H1 (cell line): Measurements from ENCODE around the gene NXPH3. TPM values are rescaled to one million over a fixed set of nuclear protein-coding genes. Genes with fewer than 3 reads are reported as not detected.

Source experiments
- CTCF ChIA-PET: fragments of 300-600 bp; sonication (Branson Sonifier 250); formaldehyde crosslinking; loops from one replicate; lab custom pipeline; 2021; ENCODE audit not compliant: partially characterized antibody; lab: Charles Lee
- POLR2A ChIA-PET: fragments of 300-600 bp; sonication (Branson Sonifier 250); formaldehyde crosslinking; loops from one replicate; lab custom pipeline; 2021; ENCODE audit warnings: inconsistent platforms; ENCODE audit not compliant: partially characterized antibody; lab: Charles Lee
- DNase-seq, 2 experiments: peaks; one replicate each; pipeline versions ENCODE4 v3.0.0 to v3.0.0-alpha.2; 2010 to 2022; ENCODE audit warnings: low spot score in 2 of 2, low read depth in 1 of 2, mixed read lengths in 1 of 2
- FAIRE-seq: peaks from 2 replicates; lab custom pipeline; 2011; peaks lifted over from hg19 to GRCh38; lab: Jason Lieb, UNC
- H2AFZ ChIP-seq: 2 replicates; pipeline ENCODE4 v1.8.1; 2012; ENCODE audit warnings: low read length, inconsistent platforms
- H2AK5ac ChIP-seq: 2 replicates; pipeline ENCODE4 v1.6.1; 2013; ENCODE audit warnings: low read depth, low read length
- H2BK120ac ChIP-seq: replicated peaks from 2 replicates; pipeline ENCODE3; 2013; ENCODE audit warnings: low read depth, low read length, inconsistent platforms
- H2BK12ac ChIP-seq: 2 replicates; pipeline ENCODE4 v1.6.1; 2013; ENCODE audit warnings: low read depth, low read length
- H2BK15ac ChIP-seq: 2 replicates; pipeline ENCODE4 v1.6.1; 2013; ENCODE audit warnings: low read length
- H2BK20ac ChIP-seq: 2 replicates; pipeline ENCODE4 v1.6.1; 2013; ENCODE audit warnings: low read length
- H2BK5ac ChIP-seq: 2 replicates; pipeline ENCODE4 v1.6.1; 2013; ENCODE audit warnings: low read depth, low read length
- H3K14ac ChIP-seq: 2 replicates; pipeline ENCODE4 v1.6.1; 2013; ENCODE audit warnings: inconsistent platforms; ENCODE audit not compliant: insufficient read length
- H3K18ac ChIP-seq: 2 replicates; pipeline ENCODE4 v1.6.1; 2013; ENCODE audit warnings: low read length; ENCODE audit errors: extremely low read depth
- H3K23ac ChIP-seq: 2 replicates; pipeline ENCODE4 v1.6.1; 2013; ENCODE audit warnings: inconsistent platforms; ENCODE audit not compliant: insufficient read length
- H3K23me2 ChIP-seq: 2 replicates; pipeline ENCODE4 v1.6.1; 2013; ENCODE audit warnings: low read depth, low read length
- H3K27ac ChIP-seq: 2 replicates; pipeline ENCODE4 v1.6.1; 2011; ENCODE audit warnings: low read depth, low read length, inconsistent platforms
- H3K27me3 ChIP-seq, 4 experiments: replicated peaks in 1 of 4; 1 replicate in 1 of 4; 2 replicates in 3 of 4; pipeline versions ENCODE4 v1.6.1 to v1.8.1; 2011 to 2013; ENCODE audit warnings: low read length in 3 of 4, mild to moderate bottlenecking in 3 of 4, inconsistent platforms in 2 of 4, mixed read lengths in 2 of 4, moderate library complexity in 1 of 4; ENCODE audit not compliant: control insufficient read depth in 3 of 4, insufficient read depth in 3 of 4; ENCODE audit errors: extremely low read depth in 1 of 4
- H3K36me3 ChIP-seq, 4 experiments: 2 replicates each; pipeline versions ENCODE4 v1.6.1 to v1.8.1; 2011 to 2013; ENCODE audit warnings: mild to moderate bottlenecking in 4 of 4, low read length in 3 of 4, moderate library complexity in 2 of 4, control low read depth in 1 of 4, inconsistent platforms in 1 of 4; ENCODE audit not compliant: insufficient read depth in 4 of 4, control insufficient read depth in 2 of 4
- H3K4ac ChIP-seq: replicated peaks from 2 replicates; pipeline ENCODE3; 2013; ENCODE audit warnings: low read length, low read depth, mixed read lengths, inconsistent platforms; ENCODE audit not compliant: insufficient read length
- H3K4me1 ChIP-seq, 4 experiments: replicated peaks in 1 of 4; 1 replicate in 1 of 4; 2 replicates in 3 of 4; pipeline versions ENCODE4 v1.6.1 to v1.8.1; 2011 to 2013; ENCODE audit warnings: low read length in 3 of 4, inconsistent platforms in 2 of 4, mixed read lengths in 1 of 4; ENCODE audit not compliant: insufficient read depth in 4 of 4, control insufficient read depth in 3 of 4
- H3K4me2 ChIP-seq, 2 experiments: 2 replicates each; pipeline versions ENCODE4 v1.6.1 to v1.8.1; 2011 to 2013; ENCODE audit warnings: low read depth in 2 of 2, low read length in 2 of 2, control low read depth in 1 of 2, inconsistent platforms in 1 of 2, mild to moderate bottlenecking in 1 of 2; ENCODE audit not compliant: insufficient read depth in 1 of 2
- H3K4me3 ChIP-seq, 4 experiments: fragments of 200-600, 300-600 bp in 1 of 4; sonication (generic), shearing (Covaris generic), sonication (Bioruptor Twin) in 1 of 4; 2 replicates each; pipeline versions ENCODE4 v1.5.1 to v1.8.1; 2011 to 2016; ENCODE audit warnings: low read length in 4 of 4, low read depth in 3 of 4, control low read depth in 2 of 4, inconsistent platforms in 2 of 4, mild to moderate bottlenecking in 2 of 4, mixed read lengths in 1 of 4, moderate library complexity in 1 of 4; ENCODE audit not compliant: insufficient read depth in 2 of 4; ENCODE audit errors: extremely low read depth in 1 of 4
- H3K56ac ChIP-seq: replicated peaks from 2 replicates; pipeline ENCODE3; 2013; ENCODE audit warnings: low read depth, mild to moderate bottlenecking, mixed read lengths, low read length, inconsistent platforms; ENCODE audit not compliant: insufficient read length
- H3K79me1 ChIP-seq: 2 replicates; pipeline ENCODE4 v1.6.1; 2013; ENCODE audit warnings: low read depth, low read length, control low read depth
- H3K79me2 ChIP-seq, 2 experiments: 2 replicates each; pipeline versions ENCODE4 v1.6.1 to v1.8.1; 2012 to 2013; ENCODE audit warnings: low read length in 2 of 2, mild to moderate bottlenecking in 2 of 2, inconsistent platforms in 1 of 2; ENCODE audit not compliant: insufficient read depth in 2 of 2, control insufficient read depth in 1 of 2
- H3K9ac ChIP-seq, 4 experiments: replicated peaks in 1 of 4; 1 replicate in 1 of 4; 2 replicates in 3 of 4; pipeline versions ENCODE4 v1.6.1 to v1.8.1; 2011 to 2013; ENCODE audit warnings: low read depth in 3 of 4, low read length in 3 of 4, control low read depth in 2 of 4, mild to moderate bottlenecking in 2 of 4, moderate library complexity in 2 of 4, inconsistent platforms in 1 of 4; ENCODE audit errors: extremely low read depth in 1 of 4
- H3K9me3 ChIP-seq, 2 experiments: 2 replicates each; pipeline versions ENCODE4 v1.6.1 to v1.8.1; 2012 to 2013; ENCODE audit warnings: mild to moderate bottlenecking in 2 of 2, moderate library complexity in 2 of 2, control low read depth in 1 of 2, inconsistent platforms in 1 of 2, low read depth in 1 of 2, low read length in 1 of 2, mixed read lengths in 1 of 2; ENCODE audit not compliant: insufficient read depth in 2 of 2
- H4K20me1 ChIP-seq, 2 experiments: replicated peaks in 1 of 2; 2 replicates each; pipeline versions ENCODE3 to v1.8.1; 2011 to 2013; ENCODE audit warnings: inconsistent platforms in 2 of 2, low read length in 2 of 2, mild to moderate bottlenecking in 1 of 2; ENCODE audit not compliant: insufficient read depth in 2 of 2, control insufficient read depth in 1 of 2
- H4K5ac ChIP-seq: 2 replicates; pipeline ENCODE4 v1.6.1; 2013; ENCODE audit warnings: low read length, low read depth, mixed read lengths, inconsistent platforms; ENCODE audit not compliant: insufficient read length
- H4K8ac ChIP-seq: 2 replicates; pipeline ENCODE4 v1.8.0; 2013; ENCODE audit warnings: mild to moderate bottlenecking, moderate library complexity, low read length, inconsistent platforms; ENCODE audit not compliant: insufficient read depth; ENCODE audit errors: extremely low read depth
- H4K91ac ChIP-seq: replicated peaks from 2 replicates; pipeline ENCODE3; 2013; ENCODE audit warnings: low read length, mixed read lengths, inconsistent platforms; ENCODE audit not compliant: insufficient read length
- ASH2L ChIP-seq: fragments of 200-600, 300-600 bp; sonication (generic); IDR thresholded peaks from one replicate; pipeline ENCODE4 v1.7.1; 2017; ENCODE audit warnings: low read length
- EP300 ChIP-seq, 2 experiments: IDR thresholded peaks; 1 replicate in 1 of 2; 2 replicates in 1 of 2; pipeline ENCODE4 v1.6.1; 2011 to 2012; ENCODE audit warnings: low read depth in 2 of 2, low read length in 2 of 2, mild to moderate bottlenecking in 2 of 2, borderline replicate concordance in 1 of 2, inconsistent platforms in 1 of 2, moderate library complexity in 1 of 2
- HDAC2 ChIP-seq, 2 experiments: fragments of 300-600 bp in 1 of 2; sonication (generic) in 1 of 2; IDR thresholded peaks; 2 replicates each; pipeline ENCODE4 v1.6.1; 2011 to 2012; ENCODE audit warnings: low read depth in 2 of 2, low read length in 2 of 2, mild to moderate bottlenecking in 2 of 2, moderate library complexity in 2 of 2, borderline replicate concordance in 1 of 2, inconsistent platforms in 1 of 2
- JUN ChIP-seq: IDR thresholded peaks from 2 replicates; pipeline ENCODE4 v1.6.1; 2011; ENCODE audit warnings: low read depth, mild to moderate bottlenecking, improper control_type of control experiment, low read length
- KDM1A ChIP-seq: fragments of 200-600, 300-600 bp; sonication (generic); IDR thresholded peaks from 2 replicates; pipeline ENCODE4 v1.7.1; 2016; ENCODE audit warnings: mild to moderate bottlenecking, low read length, borderline replicate concordance
- WGBS, 2 experiments: shearing (Covaris generic) in 1 of 2; methylation state at CpG; one replicate each; pipeline versions ENCODE4 v1.1.6 to v1.1.7; 2013 to 2015; ENCODE audit warnings: low lambda C conversion rate in 2 of 2, mixed read lengths in 2 of 2, inconsistent platforms in 1 of 2, low coverage in 1 of 2, missing lambda C conversion rate in 1 of 2; ENCODE audit not compliant: insufficient replicate concordance in 2 of 2, insufficient coverage in 1 of 2, insufficient read length in 1 of 2; ENCODE audit errors: extremely low coverage in 1 of 2, missing lambda C conversion rate in 1 of 2; 5-methylcytosine and 5-hydroxymethylcytosine counted together
- polyA plus RNA-seq, 7 experiments: library from polyadenylated mRNA; depleted of rRNA in 3 of 7; stranded (reverse) in 5 of 7; unstranded in 2 of 7; fragments of >200 nt in 5 of 7; fragments of 200-250 nt in 2 of 7; gene quantifications; 1 replicate in 5 of 7; 2 replicates in 1 of 7; 4 replicates in 1 of 7; pipeline versions ENCODE4 v1.2.1 to v1.2.3, GENCODE V29; 2011 to 2013; ENCODE audit warnings: missing spikeins in 2 of 7, mixed read lengths in 2 of 7
- total RNA-seq: library from RNA; stranded (reverse); fragmentation: NEBNext Ultra II Directional; extraction: Animal tissue kit (Norgen Biotek cat#: 25700); gene quantifications from 2 replicates; pipeline ENCODE4 v1.2.1, GENCODE V29; 2021

The NXPH3 gene
- total and polyA plus RNA-seq, 2 of the 8 experiments (the other 6 are each of a cell fraction or from before 2014, with no cell fraction given), result 2.5 to 3.7 TPM

DNA sequence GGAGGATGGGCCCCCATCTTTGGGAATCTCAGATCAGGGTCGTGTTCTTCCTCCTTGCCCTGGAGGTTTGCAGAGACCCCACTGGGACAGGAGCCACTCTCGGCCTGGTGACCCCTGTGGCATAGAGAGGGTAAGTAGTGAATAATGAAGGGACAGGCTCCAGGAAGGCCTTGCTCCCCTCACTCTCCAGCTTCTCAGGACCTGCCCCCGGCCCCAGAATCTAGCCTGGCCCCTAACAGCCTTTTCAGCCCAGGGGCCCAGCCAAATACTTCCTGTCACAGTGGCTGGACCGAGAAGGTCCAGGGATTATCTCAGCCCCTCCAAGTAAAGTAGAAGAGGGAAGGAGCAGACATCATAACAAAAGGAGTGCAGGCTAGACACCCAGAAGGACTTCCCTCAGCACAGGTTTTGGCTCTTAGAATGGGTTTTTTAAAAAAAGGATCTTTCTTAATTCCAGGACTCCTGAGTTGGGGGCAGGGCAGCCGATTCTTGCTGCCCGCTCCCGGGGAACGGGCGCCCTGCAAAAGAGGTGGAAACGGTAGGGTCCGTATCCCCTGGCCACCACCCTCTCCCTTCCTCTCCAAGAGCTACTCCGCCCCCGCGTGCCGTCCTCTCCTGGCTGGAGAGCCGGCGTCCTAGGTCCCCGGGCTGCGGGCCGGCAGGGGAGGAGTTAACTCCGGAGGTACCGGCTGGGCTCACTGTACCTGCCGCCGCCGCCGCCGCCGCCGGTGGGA, 559 bp upstream of the NXPH3 start:
- FAIRE-seq (no peak), DNase-seq (no peak)
- Histone ChIP-seq H2BK12ac (no peak overlapping the region), H2BK120ac (no peak overlapping the region), H4K91ac (no peak overlapping the region), H4K20me1 (peaks cover 0 to 2% of the 10 kb centered on the region in 2 experiments), H3K27me3 (peaks cover 4 to 17% (median 11%) of the 10 kb centered on the region in 4 experiments; a peak in 6 of 7 replicates), H3K36me3 (no peaks in the 10 kb centered on the region), H3K79me2 (no peaks in the 10 kb centered on the region), H3K4me1 (peaks cover 0 to 27% (median 10%) of the 10 kb centered on the region in 4 experiments; a peak in 6 of 7 replicates), H3K23ac (no peak overlapping the region), H3K4ac (peak overlapping the region; percentile 47), H2AFZ (peak overlapping the region; percentile 55; the same call in 1 of the 2 replicates), H3K9ac (no peak overlapping the region), H3K79me1 (no peaks in the 10 kb centered on the region), H4K5ac (no peak overlapping the region), H3K23me2 (peaks cover 12% of the 10 kb centered on the region), H2BK5ac (no peak overlapping the region), H3K14ac (no peak overlapping the region), H3K4me2 (peak overlapping the region; percentile 80 to 87), H3K56ac (no peak overlapping the region), H3K18ac (no peak overlapping the region; the same call in 1 of the 2 replicates), H2BK15ac (no peak overlapping the region), H2AK5ac (no peak overlapping the region), H3K4me3 (peak overlapping the region; percentile 36 to 79 (median 72)), H2BK20ac (peak overlapping the region; percentile 61; the same call in 1 of the 2 replicates), H4K8ac (peak overlapping the region; percentile 57), H3K9me3 (no peaks in the 10 kb centered on the region), H3K27ac (no peak overlapping the region)
- 23% methylated on average over 14 of the region's 29 CpGs; no CpG with 5 or more reads in 1 of the 2 experiments for WGBS, 2 experiments
- TF ChIP-seq ASH2L (peak; percentile 8), HDAC2 (IDR thresholded peaks at IDR 0.05; ENCODE audit: borderline replicate concordance in 1 of 2, low read depth in 2 of 2, low read length in 2 of 2) (peak in 1 of 2 experiments; percentile 89; a peak in 1 of 4 replicates), JUN (no peak), EP300 (IDR thresholded peaks at IDR 0.05; ENCODE audit: borderline replicate concordance in 1 of 2, low read depth in 2 of 2, low read length in 2 of 2) (peak in 1 of 2 experiments; percentile 60; a peak in 1 of 3 replicates), KDM1A (peak; percentile 96)
- CTCF ChIA-PET, result interaction anchor here (0.8 to 3.5 kb wide), 18 partner anchors 9 to 910 kb away, joined by 3 to 23 read pairs (median 5); partner anchors contain the start of gene SLC35B1
- POLR2A ChIA-PET, result interaction anchor here (0.6 kb wide), 1 partner anchor 1401 kb away, joined by 3 read pairs; no protein-coding TSS in a partner anchor
